NOMO-1 (cell line): ENCODE results near the gene FANCD2OS.
"Not testable (repeated sequence)": the region's sequence is repeated elsewhere in the genome, so short reads cannot be mapped to it uniquely, and the experiment has no call there.

ENCODE experiments used
- DNase-seq, 2 experiments: peaks; one replicate each; lab custom pipeline; 2025; ENCODE audit not compliant: unreplicated experiment in 2 of 2; lab: John Stamatoyannopoulos, UW

Gene FANCD2OS

DNA sequence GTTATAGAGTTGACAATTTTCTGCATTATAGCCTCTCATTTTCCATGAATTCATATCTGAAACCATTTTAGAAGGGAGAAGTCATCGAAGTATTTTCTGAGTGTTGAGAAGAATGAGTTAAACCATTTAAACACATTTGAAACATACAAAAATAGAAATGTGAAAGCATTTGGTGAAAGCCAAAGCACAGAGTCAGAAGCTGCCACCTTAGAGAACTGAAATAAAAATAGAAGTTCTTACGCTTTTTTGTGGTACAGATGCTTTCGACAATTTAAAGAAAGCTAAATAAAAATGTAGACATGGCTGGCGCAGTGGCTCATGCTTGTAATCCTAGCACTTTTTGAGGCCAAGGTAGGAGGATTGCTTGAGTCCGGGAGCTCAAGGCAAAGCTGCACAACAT lies 9.0 kb downstream of the FANCD2OS start:
- no peak for DNase-seq

DNA sequence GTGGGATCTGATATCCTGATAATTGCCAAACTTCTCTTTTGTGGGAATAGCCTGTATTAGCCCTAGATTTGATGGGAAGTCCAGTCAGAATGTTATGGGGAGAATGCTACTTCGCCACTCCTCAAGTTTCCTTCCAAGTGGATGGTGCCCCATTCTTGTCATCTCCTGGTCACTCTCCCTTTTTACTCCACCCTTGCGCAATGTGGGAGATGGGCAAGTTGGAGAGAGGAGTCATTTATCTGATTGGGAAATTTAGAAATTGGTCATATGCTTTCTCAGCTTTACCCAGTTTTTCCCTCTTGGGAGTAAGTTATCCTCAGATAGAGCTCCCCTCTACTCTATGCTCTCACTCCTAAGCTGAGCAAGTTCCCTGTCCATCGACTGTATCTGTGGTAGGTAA lies 14.4 kb downstream of the FANCD2OS start:
- DNase-seq = no peak

- DNase-seq = not testable (repeated sequence)
Observed at GRCh38 chr3:10091387-10091786, 16.7 kb downstream of the FANCD2OS start.

GRCh38 chr3:10090774-10091173 lies 17.3 kb downstream of the FANCD2OS start:
- not testable (repeated sequence) for DNase-seq

- no peak for DNase-seq
Observed at GRCh38 chr3:10090179-10090578, 17.9 kb downstream of the FANCD2OS start.

DNA sequence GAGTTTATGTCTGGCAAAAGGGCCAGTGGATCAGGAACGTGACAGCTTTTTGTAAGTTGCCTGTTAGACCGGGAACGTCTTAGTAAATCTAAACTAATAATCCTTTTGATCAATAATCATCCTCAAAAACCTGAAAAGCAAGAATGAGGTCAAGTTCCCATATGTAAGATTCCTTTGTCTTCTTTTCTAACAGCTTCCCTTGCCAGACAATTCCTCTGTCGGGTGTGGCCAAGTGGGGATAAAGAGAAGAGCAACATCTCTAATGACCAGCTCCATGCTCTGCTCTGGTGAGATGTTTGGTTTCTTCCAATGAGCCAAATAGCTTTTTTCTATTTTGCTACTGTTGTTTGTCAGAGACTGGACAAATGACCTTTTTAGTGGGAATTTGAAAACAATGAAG lies 19.8 kb downstream of the FANCD2OS start:
- no peak for DNase-seq

DNA sequence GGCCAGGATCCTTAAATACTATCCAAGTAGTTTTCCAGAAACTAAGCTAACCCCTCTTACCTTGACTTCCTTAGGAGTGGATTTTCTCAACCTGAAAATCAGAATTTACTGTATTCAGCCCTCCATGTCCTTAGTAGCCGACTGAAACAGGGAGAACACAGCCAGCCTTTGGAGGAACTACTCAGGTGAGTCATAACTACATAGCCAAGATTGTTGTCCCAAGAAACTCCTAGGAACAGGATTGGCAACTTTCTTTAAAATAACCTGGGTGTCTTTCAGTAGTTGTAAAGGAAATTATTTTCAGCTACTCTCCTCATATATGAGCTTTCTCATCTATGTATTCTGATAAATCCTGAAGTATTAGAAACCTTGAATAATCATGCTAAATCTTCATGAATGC lies 22.3 kb downstream of the FANCD2OS start:
- DNase-seq = no peak

- no peak for DNase-seq
Observed at GRCh38 chr3:10081871-10082270, 26.2 kb downstream of the FANCD2OS start.

- DNase-seq = no peak
Observed at GRCh38 chr3:10074666-10075065, 33.4 kb downstream of the FANCD2OS start.

DNA sequence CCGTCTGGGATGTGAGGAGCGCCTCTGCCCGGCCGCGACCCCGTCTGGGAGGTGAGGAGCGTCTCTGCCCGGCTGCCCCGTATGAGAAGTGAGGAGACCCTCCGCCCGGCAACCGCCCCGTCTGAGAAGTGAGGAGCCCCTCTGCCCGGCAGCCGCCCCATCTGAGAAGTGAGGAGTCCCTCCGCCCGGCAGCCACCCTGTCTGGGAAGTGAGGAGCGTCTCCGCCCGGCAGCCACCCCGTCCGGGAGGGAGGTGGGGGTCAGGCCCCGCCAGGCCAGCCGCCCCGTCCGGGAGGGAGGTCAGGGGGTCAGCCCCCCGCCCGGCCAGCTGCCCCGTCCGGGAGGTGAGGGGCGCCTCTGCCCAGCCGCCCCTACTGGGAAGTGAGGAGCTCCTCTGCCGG lies 38.0 kb downstream of the FANCD2OS start:
- not testable (repeated sequence) for DNase-seq

DNA sequence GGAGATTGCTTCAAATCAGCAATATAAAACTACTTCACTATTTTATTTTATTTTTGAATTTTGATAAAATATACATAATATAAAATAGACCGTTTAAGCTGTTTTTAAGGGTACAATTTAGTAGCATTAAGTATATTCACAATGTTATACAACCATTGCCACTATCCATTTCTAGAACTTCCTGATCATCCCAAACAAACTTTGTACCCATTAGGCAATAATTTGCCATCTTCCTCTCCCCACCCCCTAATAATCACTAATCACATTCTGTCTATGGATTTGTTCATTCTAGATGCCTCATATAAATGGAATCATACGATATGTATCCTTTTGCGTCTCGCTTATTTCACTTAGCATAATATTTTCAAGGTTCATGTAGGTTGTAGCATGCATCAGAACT lies 53.0 kb downstream of the FANCD2OS start:
- DNase-seq = no peak
